ENCODE data around the gene KIFC3.

The KIFC3 gene

DNA sequence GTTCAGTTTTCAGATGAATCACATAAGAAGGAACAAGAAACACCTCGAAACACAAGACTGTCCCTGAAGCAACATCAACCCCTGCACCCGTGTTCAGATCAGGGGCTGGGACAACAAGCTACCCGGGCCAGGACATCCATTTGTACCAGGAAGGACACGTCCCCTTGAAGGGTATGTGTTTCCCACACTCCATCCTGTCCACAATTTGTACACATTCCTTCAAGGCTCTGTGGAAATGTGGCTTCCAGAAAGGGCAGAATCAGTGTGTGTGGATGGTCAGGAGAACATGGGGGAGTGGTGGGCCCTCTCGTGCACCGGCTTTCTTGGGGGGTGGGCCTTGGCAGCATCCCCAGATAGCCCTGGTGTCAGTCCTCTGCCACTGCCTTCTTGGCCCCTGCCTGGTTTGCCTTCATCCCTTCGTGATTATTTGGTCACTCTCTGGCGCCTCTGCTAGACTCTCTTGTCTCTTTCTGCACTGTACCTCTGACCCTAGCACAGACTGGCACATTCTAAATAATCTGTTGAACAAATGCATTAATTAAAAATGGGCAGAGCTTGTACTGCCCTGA is 10.3 kb downstream of the KIFC3 start:
- Mint-ChIP-seq H3K4me3 (no peak overlapping the region), H3K27me3 (ENCODE audit: low read depth, poor library complexity) (peaks cover 13% of the 10 kb centered on the region), H3K9me3 (no peaks in the 10 kb centered on the region), H3K36me3 (ENCODE audit: low read depth) (peaks cover 5% of the 10 kb centered on the region), H3K27ac (no peak overlapping the region), H3K4me1 (peaks cover 11% of the 10 kb centered on the region)
- no peak for DNase-seq
- TF ChIP-seq, protein P1, sequence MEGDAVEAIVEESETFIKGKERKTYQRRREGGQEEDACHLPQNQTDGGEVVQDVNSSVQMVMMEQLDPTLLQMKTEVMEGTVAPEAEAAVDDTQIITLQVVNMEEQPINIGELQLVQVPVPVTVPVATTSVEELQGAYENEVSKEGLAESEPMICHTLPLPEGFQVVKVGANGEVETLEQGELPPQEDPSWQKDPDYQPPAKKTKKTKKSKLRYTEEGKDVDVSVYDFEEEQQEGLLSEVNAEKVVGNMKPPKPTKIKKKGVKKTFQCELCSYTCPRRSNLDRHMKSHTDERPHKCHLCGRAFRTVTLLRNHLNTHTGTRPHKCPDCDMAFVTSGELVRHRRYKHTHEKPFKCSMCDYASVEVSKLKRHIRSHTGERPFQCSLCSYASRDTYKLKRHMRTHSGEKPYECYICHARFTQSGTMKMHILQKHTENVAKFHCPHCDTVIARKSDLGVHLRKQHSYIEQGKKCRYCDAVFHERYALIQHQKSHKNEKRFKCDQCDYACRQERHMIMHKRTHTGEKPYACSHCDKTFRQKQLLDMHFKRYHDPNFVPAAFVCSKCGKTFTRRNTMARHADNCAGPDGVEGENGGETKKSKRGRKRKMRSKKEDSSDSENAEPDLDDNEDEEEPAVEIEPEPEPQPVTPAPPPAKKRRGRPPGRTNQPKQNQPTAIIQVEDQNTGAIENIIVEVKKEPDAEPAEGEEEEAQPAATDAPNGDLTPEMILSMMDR (IDR thresholded peaks at IDR 0.05) = no peak

GRCh38 chr16:57791195-57791892 is 10.9 kb downstream of the KIFC3 start:
- Mint-ChIP-seq H3K9me3 (no peaks in the 10 kb centered on the region), H3K27me3 (ENCODE audit: low read depth, poor library complexity) (peaks cover 9% of the 10 kb centered on the region), H3K27ac (no peak overlapping the region), H3K4me1 (peaks cover 9% of the 10 kb centered on the region), H3K36me3 (ENCODE audit: low read depth) (peaks cover 5% of the 10 kb centered on the region), H3K4me3 (no peak overlapping the region)
- TF ChIP-seq, protein P1 (IDR thresholded peaks at IDR 0.05) = no peak
- DNase-seq = no peak

DNA sequence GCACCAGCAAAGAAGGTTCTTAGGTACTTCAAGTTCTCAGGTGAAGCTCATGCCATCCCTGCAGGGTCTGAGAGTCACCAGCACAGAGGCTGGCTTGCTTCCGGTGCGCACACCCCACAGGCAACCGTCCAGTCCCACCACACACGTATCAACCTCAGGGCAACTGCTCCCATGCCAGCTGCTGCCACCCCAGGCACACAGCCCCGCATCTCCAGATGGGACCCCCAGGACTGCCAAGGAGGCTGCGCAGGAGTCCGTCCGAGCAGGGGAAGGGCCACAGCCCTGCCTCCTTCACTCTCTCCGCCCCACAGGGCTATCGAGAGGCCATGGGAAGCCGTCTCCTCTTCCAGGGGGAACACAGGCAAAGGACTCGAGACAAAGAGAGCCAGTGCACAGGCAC is 13.3 kb downstream of the KIFC3 start:
- no peaks in the 10 kb centered on the region for H3K9me3 Mint-ChIP-seq
- TF ChIP-seq, protein P1 (IDR thresholded peaks at IDR 0.05) = no peak
- peaks cover 4% of the 10 kb centered on the region for H3K27me3 Mint-ChIP-seq (ENCODE audit: low read depth, poor library complexity)
- H3K4me1 Mint-ChIP-seq = peaks cover 9% of the 10 kb centered on the region
- no peak overlapping the region for H3K27ac Mint-ChIP-seq
- no peak overlapping the region for H3K4me3 Mint-ChIP-seq
- peaks cover 5% of the 10 kb centered on the region for H3K36me3 Mint-ChIP-seq (ENCODE audit: low read depth)
- no peak for DNase-seq

GRCh38 chr16:57788252-57788841 is 13.9 kb downstream of the KIFC3 start:
- Mint-ChIP-seq H3K4me3 (no peak overlapping the region), H3K9me3 (no peaks in the 10 kb centered on the region), H3K27ac (no peak overlapping the region), H3K27me3 (ENCODE audit: low read depth, poor library complexity) (peaks cover 4% of the 10 kb centered on the region), H3K4me1 (peaks cover 9% of the 10 kb centered on the region), H3K36me3 (ENCODE audit: low read depth) (peaks cover 5% of the 10 kb centered on the region)
- TF ChIP-seq, protein P1 (IDR thresholded peaks at IDR 0.05) = no peak
- DNase-seq = no peak

- no peak for DNase-seq
- Mint-ChIP-seq H3K27me3 (ENCODE audit: low read depth, poor library complexity) (peaks cover 4% of the 10 kb centered on the region), H3K4me1 (peaks cover 9% of the 10 kb centered on the region), H3K9me3 (no peaks in the 10 kb centered on the region), H3K27ac (no peak overlapping the region), H3K36me3 (ENCODE audit: low read depth) (peaks cover 5% of the 10 kb centered on the region), H3K4me3 (no peak overlapping the region)
- TF ChIP-seq, protein P1 (IDR thresholded peaks at IDR 0.05) = no peak
These were observed 14.8 kb downstream of the KIFC3 start for GRCh38 chr16:57787519-57787905.
